Measurements from ENCODE around the gene NR4A2.
"Not testable (repeated sequence)": the region's sequence is repeated elsewhere in the genome, so short reads cannot be mapped to it uniquely, and the experiment has no call there.

NR4A2 gene

GRCh38 chr2:156294945-156295580 lies 37.5 kb downstream of the NR4A2 start:
- no peaks in the 10 kb centered on the region for H3K9me3 ChIP-seq (ENCODE audit: control insufficient read depth, insufficient read depth, low read depth, low read length)
- H3K4me3 ChIP-seq (ENCODE audit: low read depth, low read length): no peak overlapping the region
- POLR2A ChIA-PET: no interaction called here
- H3K4me1 ChIP-seq (ENCODE audit: control insufficient read depth, insufficient read depth, low read length): no peaks in the 10 kb centered on the region
- no peak overlapping the region for H3K27ac ChIP-seq (ENCODE audit: extremely low read depth, low read depth, low read length)
- TF ChIP-seq ZNF513 (tag by site-specific recombination; IDR thresholded peaks at IDR 0.05) (no peak), IKZF3 (tag by site-specific recombination; IDR thresholded peaks at IDR 0.05) (no peak), ZNF146 (tag by site-specific recombination; IDR thresholded peaks at IDR 0.05) (no peak), ZNF302 (tag by site-specific recombination; IDR thresholded peaks at IDR 0.05; ENCODE audit: low read depth) (no peak), ZNF558 (tag by site-specific recombination; IDR thresholded peaks at IDR 0.05) (no peak), ZFP3 (tag by site-specific recombination; IDR thresholded peaks at IDR 0.05; ENCODE audit: low read depth) (no peak), MEIS1 (CRISPR knock-in tag; IDR thresholded peaks at IDR 0.05; ENCODE audit: borderline replicate concordance) (no peak), ZNF521 (tag by site-specific recombination; IDR thresholded peaks at IDR 0.05) (no peak), OVOL3 (tag by site-specific recombination; IDR thresholded peaks at IDR 0.05) (no peak)
- TF ChIP-seq, protein P1, sequence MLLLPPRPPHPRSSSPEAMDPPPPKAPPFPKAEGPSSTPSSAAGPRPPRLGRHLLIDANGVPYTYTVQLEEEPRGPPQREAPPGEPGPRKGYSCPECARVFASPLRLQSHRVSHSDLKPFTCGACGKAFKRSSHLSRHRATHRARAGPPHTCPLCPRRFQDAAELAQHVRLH (tag by site-specific recombination; IDR thresholded peaks at IDR 0.05): no peak
- CTCF ChIA-PET: interaction anchor here (0.6 kb wide), 1 partner anchor 218 kb away, joined by 3 read pairs; no protein-coding TSS in a partner anchor
- no peaks in the 10 kb centered on the region for H3K36me3 ChIP-seq (ENCODE audit: control insufficient read depth in 2 of 2, insufficient read depth in 1 of 2, low read length in 2 of 2)

DNA sequence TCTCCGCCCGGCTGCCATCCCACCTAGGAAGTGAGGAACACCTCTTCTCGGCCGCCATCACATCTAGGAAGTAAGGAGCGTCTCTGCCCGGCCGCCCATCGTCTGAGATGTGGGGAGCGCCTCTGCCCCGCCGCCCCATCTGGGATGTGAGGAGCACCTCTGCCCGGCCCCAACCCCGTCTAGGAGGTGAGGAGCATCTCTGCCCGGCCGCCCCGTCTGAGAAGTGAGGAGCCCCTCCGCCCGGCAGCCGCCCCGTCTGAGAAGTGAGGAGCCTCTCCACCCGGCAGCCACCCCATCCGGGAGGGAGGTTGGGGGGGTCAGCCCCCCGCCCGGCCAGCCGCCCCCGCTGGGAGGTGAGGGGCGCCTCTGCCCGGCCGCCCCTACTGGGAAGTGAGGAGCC lies 39.1 kb downstream of the NR4A2 start:
- CTCF ChIA-PET; H3K4me1 ChIP-seq (ENCODE audit: control insufficient read depth, insufficient read depth, low read length); H3K27ac ChIP-seq (ENCODE audit: extremely low read depth, low read depth, low read length); H3K4me3 ChIP-seq (ENCODE audit: low read depth, low read length); H3K9me3 ChIP-seq (ENCODE audit: control insufficient read depth, insufficient read depth, low read depth, low read length); H3K36me3 ChIP-seq (ENCODE audit: control insufficient read depth in 2 of 2, insufficient read depth in 1 of 2, low read length in 2 of 2); POLR2A ChIA-PET: not testable (repeated sequence)

GRCh38 chr2:156279446-156280150 lies 52.9 kb downstream of the NR4A2 start:
- H3K27ac ChIP-seq (ENCODE audit: extremely low read depth, low read depth, low read length): no peak overlapping the region
- no peaks in the 10 kb centered on the region for H3K9me3 ChIP-seq (ENCODE audit: control insufficient read depth, insufficient read depth, low read depth, low read length)
- H3K4me1 ChIP-seq (ENCODE audit: control insufficient read depth, insufficient read depth, low read length): no peaks in the 10 kb centered on the region
- ChIA-PET POLR2A (no interaction called here), CTCF (no interaction called here)
- H3K4me3 ChIP-seq (ENCODE audit: low read depth, low read length): no peak overlapping the region
- no peaks in the 10 kb centered on the region for H3K36me3 ChIP-seq (ENCODE audit: control insufficient read depth in 2 of 2, insufficient read depth in 1 of 2, low read length in 2 of 2)
- TF ChIP-seq MYNN (tag by site-specific recombination; IDR thresholded peaks at IDR 0.05; ENCODE audit: borderline replicate concordance): no peak
- TF ChIP-seq ZBTB7A (tag by site-specific recombination; IDR thresholded peaks at IDR 0.05; ENCODE audit: low read depth): no peak
- TF ChIP-seq ZNF362 (tag by site-specific recombination; IDR thresholded peaks at IDR 0.05): no peak
- no peak for TF ChIP-seq ZNF660 (tag by site-specific recombination; IDR thresholded peaks at IDR 0.05)
- TF ChIP-seq, protein P2, sequence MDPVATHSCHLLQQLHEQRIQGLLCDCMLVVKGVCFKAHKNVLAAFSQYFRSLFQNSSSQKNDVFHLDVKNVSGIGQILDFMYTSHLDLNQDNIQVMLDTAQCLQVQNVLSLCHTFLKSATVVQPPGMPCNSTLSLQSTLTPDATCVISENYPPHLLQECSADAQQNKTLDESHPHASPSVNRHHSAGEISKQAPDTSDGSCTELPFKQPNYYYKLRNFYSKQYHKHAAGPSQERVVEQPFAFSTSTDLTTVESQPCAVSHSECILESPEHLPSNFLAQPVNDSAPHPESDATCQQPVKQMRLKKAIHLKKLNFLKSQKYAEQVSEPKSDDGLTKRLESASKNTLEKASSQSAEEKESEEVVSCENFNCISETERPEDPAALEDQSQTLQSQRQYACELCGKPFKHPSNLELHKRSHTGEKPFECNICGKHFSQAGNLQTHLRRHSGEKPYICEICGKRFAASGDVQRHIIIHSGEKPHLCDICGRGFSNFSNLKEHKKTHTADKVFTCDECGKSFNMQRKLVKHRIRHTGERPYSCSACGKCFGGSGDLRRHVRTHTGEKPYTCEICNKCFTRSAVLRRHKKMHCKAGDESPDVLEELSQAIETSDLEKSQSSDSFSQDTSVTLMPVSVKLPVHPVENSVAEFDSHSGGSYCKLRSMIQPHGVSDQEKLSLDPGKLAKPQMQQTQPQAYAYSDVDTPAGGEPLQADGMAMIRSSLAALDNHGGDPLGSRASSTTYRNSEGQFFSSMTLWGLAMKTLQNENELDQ (tag by site-specific recombination; IDR thresholded peaks at IDR 0.05; ENCODE audit: low read depth): no peak
- no peak for TF ChIP-seq ZNF677 (tag by site-specific recombination; IDR thresholded peaks at IDR 0.05)
- no peak for TF ChIP-seq KLF16 (tag by site-specific recombination; IDR thresholded peaks at IDR 0.05)
- no peak for TF ChIP-seq SP3 (tag by site-specific recombination; IDR thresholded peaks at IDR 0.05)
- no peak for TF ChIP-seq ZNF544 (tag by site-specific recombination; IDR thresholded peaks at IDR 0.05)
- no peak for TF ChIP-seq ZNF558 (tag by site-specific recombination; IDR thresholded peaks at IDR 0.05)
- TF ChIP-seq AEBP2 (tag by site-specific recombination; IDR thresholded peaks at IDR 0.05; ENCODE audit: borderline replicate concordance): no peak
- TF ChIP-seq ZNF768 (tag by site-specific recombination; IDR thresholded peaks at IDR 0.05): no peak
- TF ChIP-seq, protein P1 (tag by site-specific recombination; IDR thresholded peaks at IDR 0.05): no peak
- TF ChIP-seq ZNF561 (tag by site-specific recombination; IDR thresholded peaks at IDR 0.05; ENCODE audit: borderline replicate concordance): no peak
- TF ChIP-seq ZNF211 (tag by site-specific recombination; IDR thresholded peaks at IDR 0.05; ENCODE audit: low read depth): no peak
- TF ChIP-seq ZNF433 (tag by site-specific recombination; IDR thresholded peaks at IDR 0.05; ENCODE audit: low read depth): no peak
